Measurements from ENCODE around the gene ANXA2R.
"Not testable (repeated sequence)": the region's sequence is repeated elsewhere in the genome, so short reads cannot be mapped to it uniquely, and the experiment has no call there.

The ANXA2R gene

GRCh38 chr5:43034591-43034968 lies 5.5 kb downstream of the ANXA2R start:
- in situ Hi-C loops (cut with MboI; ENCODE audit: low sequenced_read_pairs), result no loop called here
- H3K27me3 ChIP-seq (ENCODE audit: low read depth), result no peaks in the 10 kb centered on the region
- DNase-seq (ENCODE audit: low spot score in 2 of 2), result no peak
- no peaks in the 10 kb centered on the region for H3K36me3 ChIP-seq (replicated peaks)
- H3K4me1 ChIP-seq, result peaks cover 6% of the 10 kb centered on the region; the same call in 1 of the 2 replicates
- H3K9me3 ChIP-seq, result no peaks in the 10 kb centered on the region
- H3K4me3 ChIP-seq, result no peak overlapping the region

- no peak overlapping the region for H3K4me3 ChIP-seq
- H3K9me3 ChIP-seq, result no peaks in the 10 kb centered on the region
- H3K27me3 ChIP-seq (ENCODE audit: low read depth), result no peaks in the 10 kb centered on the region
- in situ Hi-C loops (cut with MboI; ENCODE audit: low sequenced_read_pairs), result no loop called here
- no peaks in the 10 kb centered on the region for H3K36me3 ChIP-seq (replicated peaks)
- peaks cover 6% of the 10 kb centered on the region; the same call in 1 of the 2 replicates for H3K4me1 ChIP-seq
- DNase-seq (ENCODE audit: low spot score in 2 of 2), result no peak
Measured at GRCh38 chr5:43033841-43034590, 6.1 kb downstream of the ANXA2R start.

- Histone ChIP-seq H3K4me1 (no peaks in the 10 kb centered on the region), H3K27me3 (ENCODE audit: low read depth) (no peaks in the 10 kb centered on the region), H3K9me3 (no peaks in the 10 kb centered on the region), H3K4me3 (no peak overlapping the region), H3K36me3 (replicated peaks) (no peaks in the 10 kb centered on the region)
- DNase-seq (ENCODE audit: low spot score in 2 of 2), result no peak
- in situ Hi-C loops (cut with MboI; ENCODE audit: low sequenced_read_pairs), result no loop called here
Measured at GRCh38 chr5:43027054-43027785, 12.9 kb downstream of the ANXA2R start.

- H3K9me3 ChIP-seq; H3K36me3 ChIP-seq (replicated peaks); DNase-seq (ENCODE audit: low spot score in 2 of 2); H3K4me3 ChIP-seq; H3K27me3 ChIP-seq (ENCODE audit: low read depth); H3K4me1 ChIP-seq; in situ Hi-C loops (cut with MboI; ENCODE audit: low sequenced_read_pairs): not testable (repeated sequence)
Measured at GRCh38 chr5:43025184-43025950, 14.8 kb downstream of the ANXA2R start.

- Histone ChIP-seq H3K27me3 (ENCODE audit: low read depth) (no peaks in the 10 kb centered on the region), H3K4me1 (peaks cover 3% of the 10 kb centered on the region), H3K9me3 (no peaks in the 10 kb centered on the region), H3K36me3 (replicated peaks) (no peaks in the 10 kb centered on the region), H3K4me3 (no peak overlapping the region)
- in situ Hi-C loops (cut with MboI; ENCODE audit: low sequenced_read_pairs), result no loop called here
- DNase-seq (ENCODE audit: low spot score in 2 of 2), result no peak
Measured at GRCh38 chr5:43024217-43024616, 15.9 kb downstream of the ANXA2R start.

- Histone ChIP-seq H3K9me3 (no peaks in the 10 kb centered on the region), H3K36me3 (replicated peaks) (no peaks in the 10 kb centered on the region), H3K4me1 (peaks cover 6% of the 10 kb centered on the region), H3K27me3 (ENCODE audit: low read depth) (no peaks in the 10 kb centered on the region), H3K4me3 (no peak overlapping the region)
- in situ Hi-C loops (cut with MboI; ENCODE audit: low sequenced_read_pairs), result no loop called here
- DNase-seq (ENCODE audit: low spot score in 2 of 2), result no peak
Measured at GRCh38 chr5:43021151-43021550, 19.0 kb downstream of the ANXA2R start.

- in situ Hi-C loops (cut with MboI; ENCODE audit: low sequenced_read_pairs), result no loop called here
- Histone ChIP-seq H3K36me3 (replicated peaks) (no peaks in the 10 kb centered on the region), H3K4me1 (peaks cover 6% of the 10 kb centered on the region), H3K9me3 (no peaks in the 10 kb centered on the region), H3K27me3 (ENCODE audit: low read depth) (no peaks in the 10 kb centered on the region), H3K4me3 (peak overlapping the region; percentile 56)
- peak; percentile 41 to 66 for DNase-seq (ENCODE audit: low spot score in 2 of 2)
Measured at GRCh38 chr5:43020399-43020746, 19.7 kb downstream of the ANXA2R start.

GRCh38 chr5:43019614-43020398 lies 20.3 kb downstream of the ANXA2R start:
- Histone ChIP-seq H3K36me3 (replicated peaks) (no peaks in the 10 kb centered on the region), H3K9me3 (no peaks in the 10 kb centered on the region), H3K4me3 (peak overlapping the region; percentile 56), H3K4me1 (peaks cover 6% of the 10 kb centered on the region), H3K27me3 (ENCODE audit: low read depth) (no peaks in the 10 kb centered on the region)
- DNase-seq (ENCODE audit: low spot score in 2 of 2), result peak; percentile 81 to 86
- in situ Hi-C loops (cut with MboI; ENCODE audit: low sequenced_read_pairs), result no loop called here

GRCh38 chr5:43019291-43019613 lies 20.9 kb downstream of the ANXA2R start:
- peak overlapping the region; percentile 56 for H3K4me3 ChIP-seq
- no peaks in the 10 kb centered on the region for H3K27me3 ChIP-seq (ENCODE audit: low read depth)
- in situ Hi-C loops (cut with MboI; ENCODE audit: low sequenced_read_pairs), result no loop called here
- peaks cover 6% of the 10 kb centered on the region for H3K4me1 ChIP-seq
- H3K9me3 ChIP-seq, result no peaks in the 10 kb centered on the region
- H3K36me3 ChIP-seq (replicated peaks), result no peaks in the 10 kb centered on the region
- DNase-seq (ENCODE audit: low spot score in 2 of 2), result no peak

- peak overlapping the region; percentile 56 for H3K4me3 ChIP-seq
- DNase-seq (ENCODE audit: low spot score in 2 of 2), result peak in 1 of 2 experiments; percentile 56
- no peaks in the 10 kb centered on the region for H3K36me3 ChIP-seq (replicated peaks)
- in situ Hi-C loops (cut with MboI; ENCODE audit: low sequenced_read_pairs), result no loop called here
- H3K27me3 ChIP-seq (ENCODE audit: low read depth), result no peaks in the 10 kb centered on the region
- H3K9me3 ChIP-seq, result no peaks in the 10 kb centered on the region
- H3K4me1 ChIP-seq, result peaks cover 6% of the 10 kb centered on the region
Measured at GRCh38 chr5:43017428-43017815, 22.7 kb downstream of the ANXA2R start.

- peaks cover 6% of the 10 kb centered on the region for H3K4me1 ChIP-seq
- DNase-seq (ENCODE audit: low spot score in 2 of 2), result no peak
- H3K36me3 ChIP-seq (replicated peaks), result no peaks in the 10 kb centered on the region
- H3K27me3 ChIP-seq (ENCODE audit: low read depth), result no peaks in the 10 kb centered on the region
- in situ Hi-C loops (cut with MboI; ENCODE audit: low sequenced_read_pairs), result no loop called here
- no peak overlapping the region for H3K4me3 ChIP-seq
- no peaks in the 10 kb centered on the region for H3K9me3 ChIP-seq
Measured at GRCh38 chr5:43016217-43016779, 23.8 kb downstream of the ANXA2R start.

- Histone ChIP-seq H3K36me3 (replicated peaks) (no peaks in the 10 kb centered on the region), H3K27me3 (ENCODE audit: low read depth) (no peaks in the 10 kb centered on the region), H3K9me3 (no peaks in the 10 kb centered on the region), H3K4me1 (peaks cover 11% of the 10 kb centered on the region), H3K4me3 (no peak overlapping the region)
- in situ Hi-C loops (cut with MboI; ENCODE audit: low sequenced_read_pairs), result no loop called here
- no peak for DNase-seq (ENCODE audit: low spot score in 2 of 2)
Measured at GRCh38 chr5:43014522-43014921, 25.6 kb downstream of the ANXA2R start.

GRCh38 chr5:43010935-43011315 lies 29.2 kb downstream of the ANXA2R start:
- Histone ChIP-seq H3K4me1 (peaks cover 22% of the 10 kb centered on the region), H3K4me3 (no peak overlapping the region), H3K36me3 (replicated peaks) (no peaks in the 10 kb centered on the region), H3K27me3 (ENCODE audit: low read depth) (no peaks in the 10 kb centered on the region), H3K9me3 (no peaks in the 10 kb centered on the region)
- in situ Hi-C loops (cut with MboI; ENCODE audit: low sequenced_read_pairs), result no loop called here
- DNase-seq (ENCODE audit: low spot score in 2 of 2), result no peak

Data from HAP-1 (cell line).